GM21737 (cell line): ENCODE data around the gene FOXP1.

Source experiments
- ATAC-seq: cut with Tn5 transposase; IDR thresholded peaks from one replicate; pipeline ENCODE4 v1.9.1; 2021; ENCODE audit warnings: mild to moderate bottlenecking, moderate library complexity; ENCODE audit not compliant: unreplicated experiment

The FOXP1 gene

DNA sequence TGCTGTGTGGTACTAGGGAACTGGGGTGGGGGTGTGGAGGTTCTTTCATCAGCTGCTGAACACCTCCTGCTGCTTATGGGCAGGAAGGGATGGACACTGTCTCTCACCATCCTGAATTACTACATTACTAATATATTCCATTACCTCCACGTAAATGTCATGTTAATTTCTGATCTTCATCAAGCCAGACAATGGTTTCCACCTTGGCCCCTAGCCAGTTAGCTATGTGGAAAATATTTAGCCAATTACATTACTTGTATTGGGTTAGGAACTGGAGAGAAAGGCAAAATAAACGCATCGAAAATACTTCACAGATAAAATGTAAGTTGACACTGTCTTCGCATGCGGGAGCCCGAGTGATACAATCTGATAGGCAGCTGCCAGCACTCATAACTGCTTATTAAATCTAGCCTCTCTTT, 95.1 kb downstream of the FOXP1 start:
- ATAC-seq: no peak

DNA sequence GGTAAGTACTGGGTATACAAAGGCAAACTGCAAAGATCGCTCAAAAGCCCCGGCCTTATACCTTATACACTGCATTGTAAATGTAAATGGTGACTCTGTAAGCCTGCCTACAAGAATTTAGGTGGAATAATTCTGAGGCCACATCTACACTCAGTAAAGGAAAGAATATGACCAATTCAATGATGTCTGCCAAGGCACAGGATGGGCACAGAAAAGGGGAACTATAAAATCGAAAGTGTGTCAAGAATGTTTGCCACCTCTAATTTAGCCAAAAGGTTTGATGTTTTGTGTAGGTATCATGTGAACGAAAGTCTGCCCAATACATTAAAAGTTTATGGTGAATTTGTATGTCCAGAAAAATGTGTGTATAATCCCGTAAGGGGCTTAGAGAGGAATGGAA, 96.1 kb downstream of the FOXP1 start:
- ATAC-seq: no peak

DNA sequence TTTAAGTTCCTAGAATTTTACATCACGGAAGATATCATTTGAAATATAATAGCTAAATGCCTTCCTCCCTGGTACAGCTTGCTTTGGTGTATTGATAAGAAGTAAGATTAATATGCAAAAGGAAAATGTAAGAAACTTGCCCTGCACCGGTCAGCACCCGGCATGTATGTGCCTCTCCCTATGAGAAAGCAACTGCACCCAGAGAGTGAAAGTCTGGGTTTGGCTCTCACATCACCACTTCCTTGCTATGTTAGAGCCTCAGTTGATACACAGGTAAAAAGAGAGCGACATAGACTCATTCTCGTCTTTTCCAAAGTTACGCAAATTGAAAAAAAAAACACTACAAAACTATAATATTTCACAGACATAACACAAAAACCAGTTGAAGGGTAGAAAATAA, 96.7 kb downstream of the FOXP1 start:
- no peak for ATAC-seq

DNA sequence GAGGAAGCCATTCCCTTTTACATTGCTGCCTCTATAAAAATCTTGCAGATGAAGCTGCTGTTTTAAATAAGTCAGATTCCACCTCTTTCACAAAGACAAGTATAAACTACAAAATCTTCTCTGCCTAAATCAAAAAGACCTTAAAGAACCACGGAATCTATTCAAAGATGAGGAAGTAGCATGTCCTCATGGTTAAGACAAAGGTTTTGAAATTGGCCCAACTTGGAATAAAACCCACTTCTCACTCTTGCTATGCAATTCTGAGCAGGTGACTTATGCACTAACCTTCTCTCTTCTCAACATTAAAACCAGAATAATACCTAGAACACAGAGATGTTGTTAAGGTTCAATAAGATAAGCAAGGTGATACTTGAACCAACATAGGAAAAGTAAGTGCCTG, 97.6 kb downstream of the FOXP1 start:
- ATAC-seq: no peak

DNA sequence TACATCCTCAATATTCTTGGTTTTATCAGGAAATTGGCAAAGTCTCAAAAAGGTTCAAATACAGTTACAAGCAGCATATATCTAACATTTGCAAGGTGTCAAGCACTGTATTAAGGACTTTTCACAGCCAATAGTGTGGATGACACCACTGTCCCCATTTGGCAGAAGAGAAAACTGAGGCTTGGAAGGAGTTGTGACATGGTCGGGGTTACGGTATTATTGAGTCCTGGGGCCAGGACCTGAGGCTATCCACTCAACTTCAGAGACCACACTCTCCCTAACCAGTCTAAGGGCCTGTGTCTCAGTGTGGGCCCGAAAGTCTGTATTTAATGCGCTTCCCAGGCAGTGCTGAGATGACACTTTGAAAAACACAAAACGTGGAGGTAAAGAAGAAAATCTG, 99.1 kb downstream of the FOXP1 start:
- ATAC-seq: no peak

DNA sequence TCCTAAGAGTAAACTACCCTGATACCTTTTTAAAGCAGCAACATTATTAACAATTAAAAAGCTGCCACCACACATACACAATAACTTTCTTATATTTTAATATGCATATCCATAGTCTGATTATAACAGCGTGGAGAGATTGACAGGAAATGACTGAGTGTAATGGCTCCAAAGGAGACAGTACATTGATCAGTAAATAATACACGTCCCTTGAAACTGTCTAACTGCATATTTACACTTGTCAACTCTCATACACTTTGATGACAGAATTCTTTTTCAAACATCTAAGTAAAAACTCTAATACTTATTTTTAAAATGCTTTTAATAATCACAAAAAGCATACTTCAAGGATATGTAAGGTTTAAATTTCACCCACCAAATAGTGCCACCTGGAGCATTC, 99.5 kb downstream of the FOXP1 start:
- no peak for ATAC-seq

DNA sequence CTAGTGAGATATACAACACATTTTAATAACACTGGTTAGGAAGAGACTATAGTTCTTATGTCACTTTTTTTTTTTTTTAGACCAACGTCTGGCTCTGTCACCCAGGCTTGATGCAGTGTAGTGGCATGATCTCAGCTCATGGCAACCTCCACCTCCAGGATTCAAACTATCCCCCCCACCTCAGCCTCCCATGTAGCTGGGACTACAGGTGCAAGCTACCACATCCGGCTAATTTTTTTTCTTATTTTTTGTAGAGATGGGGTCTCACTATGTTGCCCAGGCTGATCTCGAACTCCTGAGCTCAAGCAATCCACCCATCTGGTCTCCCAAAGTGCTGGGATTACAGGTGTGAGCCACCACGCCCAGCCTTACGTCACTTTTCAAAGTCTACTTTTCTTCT, 100.8 kb downstream of the FOXP1 start:
- no peak for ATAC-seq

DNA sequence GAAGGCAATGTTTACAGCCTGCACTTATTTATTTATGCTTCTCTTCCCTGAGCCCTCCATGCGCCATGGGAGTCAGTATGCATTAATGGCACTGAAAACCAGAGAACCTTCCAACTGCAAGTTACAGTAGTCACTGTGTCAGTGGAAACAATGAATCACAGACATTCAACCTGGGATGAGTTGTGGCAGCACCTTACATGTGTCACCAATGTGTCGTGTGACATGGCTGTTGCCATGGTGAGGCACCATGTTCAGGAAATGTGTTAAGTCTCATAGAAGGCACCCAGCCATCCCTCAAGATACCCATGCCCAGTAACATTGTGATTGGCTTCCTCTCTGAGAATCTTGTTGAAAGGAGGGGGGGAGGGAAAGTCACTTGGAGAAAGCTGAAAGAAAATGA, 105.0 kb downstream of the FOXP1 start:
- ATAC-seq: no peak

DNA sequence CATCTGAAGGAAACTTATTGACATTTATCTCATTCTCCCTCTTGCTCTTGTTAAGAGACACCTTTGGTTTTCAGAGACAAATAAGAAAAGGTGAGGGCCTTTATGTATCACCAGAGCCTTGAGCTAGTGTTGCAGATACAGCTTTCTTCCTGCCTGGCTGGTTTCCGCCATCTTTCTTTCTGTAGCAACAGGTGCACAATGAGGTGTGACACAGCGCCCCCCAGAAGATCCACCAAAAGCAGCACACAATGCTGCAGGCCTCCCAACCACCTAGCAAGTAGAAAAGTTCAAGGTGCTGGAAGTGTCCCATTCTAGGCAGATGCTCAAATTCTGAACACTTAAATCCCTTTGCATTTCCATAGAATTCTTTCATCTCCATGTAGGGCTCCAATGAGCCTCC, 106.6 kb downstream of the FOXP1 start:
- no peak for ATAC-seq

DNA sequence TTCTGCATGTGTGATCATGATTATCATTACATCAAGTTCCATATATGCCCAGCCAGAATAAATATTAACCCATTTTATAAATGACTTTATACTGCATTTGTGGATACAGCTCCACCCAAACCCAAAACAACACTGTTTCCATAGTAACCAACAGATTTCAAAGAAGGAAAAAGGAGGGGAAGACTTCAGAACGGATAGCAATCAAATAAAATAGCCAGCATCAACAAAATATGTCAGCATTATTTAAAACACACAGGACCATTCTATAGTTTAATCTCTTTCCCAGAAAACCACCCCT, 114.4 kb downstream of the FOXP1 start:
- ATAC-seq: no peak

DNA sequence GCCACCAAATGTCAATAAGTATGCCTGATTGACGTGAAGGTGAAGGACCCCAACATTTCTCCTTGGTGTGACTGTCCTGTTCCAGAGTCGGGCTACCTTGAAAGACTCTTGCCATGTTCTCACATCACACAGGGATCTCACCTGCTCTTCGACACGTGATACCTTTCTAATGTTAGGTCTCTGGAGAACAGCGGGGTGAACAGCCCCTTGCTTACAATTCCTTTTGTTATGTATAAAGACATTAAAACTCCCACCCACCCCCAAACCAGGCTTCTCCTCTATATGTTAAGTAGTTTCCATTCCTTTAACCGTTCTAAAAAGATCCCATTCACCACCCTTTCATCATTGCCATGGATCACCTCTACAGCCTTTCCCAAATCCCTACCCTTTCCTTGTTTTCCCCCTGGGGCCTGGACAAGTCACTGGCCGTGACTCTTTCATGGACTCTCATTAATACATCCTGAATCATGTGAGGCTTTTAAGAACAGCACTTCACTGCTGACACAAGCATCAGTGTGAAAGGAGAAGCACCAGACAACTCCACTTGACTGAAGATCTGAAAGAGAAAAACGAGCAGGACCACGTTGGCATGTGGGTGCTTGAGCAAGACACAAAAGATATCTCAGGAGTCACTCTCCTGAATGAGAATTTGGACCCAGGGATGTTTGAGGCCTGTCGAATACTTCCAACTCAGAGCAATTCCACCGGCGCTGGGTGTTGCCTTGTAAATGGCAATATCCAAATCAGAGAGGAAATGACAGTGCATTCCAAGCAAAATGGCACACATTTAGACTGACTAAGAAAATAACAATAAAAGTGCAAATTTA, 115.0 kb downstream of the FOXP1 start:
- no peak for ATAC-seq

DNA sequence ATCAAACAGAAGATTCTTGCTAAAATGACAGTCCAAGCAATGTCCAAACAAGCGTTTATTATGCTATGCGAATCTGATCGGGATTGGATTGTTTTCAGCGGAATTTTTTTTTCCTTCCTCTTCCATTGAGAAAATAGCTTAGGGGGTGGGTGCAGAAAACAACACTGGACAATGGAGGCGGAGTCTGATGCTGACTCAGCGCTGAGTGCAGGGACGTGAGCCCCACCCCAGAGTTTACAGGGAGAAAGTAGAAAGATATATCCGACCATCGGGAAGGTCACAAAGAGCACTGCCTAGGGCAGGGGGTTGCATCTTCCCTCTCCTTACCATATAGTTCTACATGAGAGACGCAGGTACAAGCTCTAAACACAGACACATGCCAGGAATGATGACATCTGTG, 117.0 kb downstream of the FOXP1 start:
- ATAC-seq: no peak

DNA sequence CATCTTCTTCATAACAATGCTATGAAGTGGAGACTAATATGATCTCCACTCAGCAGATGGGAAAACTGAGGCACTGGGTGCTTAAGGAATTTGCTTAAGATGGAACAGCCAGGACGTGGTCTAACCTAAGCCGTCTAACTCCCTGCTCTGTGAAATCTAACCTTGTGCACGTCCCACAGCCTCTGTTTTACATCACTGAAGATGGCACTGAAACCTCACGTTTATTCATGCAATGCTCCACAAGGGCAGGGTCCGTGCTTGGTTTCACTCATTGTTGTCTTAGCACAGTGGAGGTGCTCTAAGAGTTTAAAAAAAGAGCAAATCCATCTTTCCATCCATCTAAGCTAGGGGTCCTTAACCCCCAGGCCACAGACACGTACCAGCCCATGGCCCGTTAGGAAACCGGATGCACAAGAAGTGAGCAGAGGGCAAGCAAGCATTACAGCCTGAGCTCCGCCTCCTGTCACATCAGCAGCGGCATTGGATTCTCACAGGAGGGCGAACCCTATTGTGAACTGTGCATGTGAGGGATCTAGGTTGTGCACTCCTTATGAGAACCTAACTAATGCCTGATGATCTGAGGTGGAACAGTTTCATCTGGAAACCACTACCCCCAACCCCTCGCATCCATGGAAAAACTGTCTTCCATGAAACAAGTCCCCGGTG, 118.0 kb downstream of the FOXP1 start:
- no peak for ATAC-seq

DNA sequence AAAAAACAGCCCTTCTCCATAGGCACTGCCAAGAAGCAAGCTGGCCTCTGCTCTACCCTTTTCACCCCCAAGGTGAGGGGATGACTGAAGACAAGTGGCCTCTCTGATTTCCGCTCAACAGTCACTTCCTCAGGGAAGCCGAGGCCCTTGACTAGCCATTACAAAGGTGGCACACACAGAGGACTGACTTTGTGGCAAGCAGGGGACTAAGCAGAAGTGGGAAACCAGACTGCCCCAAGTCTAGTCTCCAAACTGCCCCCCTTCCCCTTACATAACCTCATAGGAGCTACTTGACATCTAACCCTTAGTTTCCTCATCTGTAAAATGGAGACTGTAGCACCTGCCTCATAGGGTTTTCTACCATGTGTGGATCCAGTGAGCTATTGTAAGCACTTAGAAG, 118.9 kb downstream of the FOXP1 start:
- ATAC-seq: no peak

DNA sequence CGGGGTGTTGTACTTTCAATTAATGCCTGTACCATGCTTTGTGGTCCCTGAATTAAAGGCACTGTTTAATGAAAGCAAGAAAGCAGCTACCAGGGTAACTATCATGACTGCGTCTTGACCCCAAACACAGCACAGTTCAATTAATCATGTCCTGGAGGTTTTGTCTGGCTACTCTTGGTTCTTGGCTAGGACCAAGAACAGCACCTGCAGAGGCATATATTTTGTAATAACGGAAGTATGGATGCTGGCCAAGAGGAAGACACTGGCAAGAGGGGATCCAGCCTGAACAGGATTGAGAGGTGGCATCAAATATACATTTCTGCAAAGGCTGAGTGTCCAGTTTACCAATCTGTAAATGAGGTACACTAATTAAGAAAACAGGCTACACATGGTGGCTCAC, 119.9 kb downstream of the FOXP1 start:
- ATAC-seq: no peak

DNA sequence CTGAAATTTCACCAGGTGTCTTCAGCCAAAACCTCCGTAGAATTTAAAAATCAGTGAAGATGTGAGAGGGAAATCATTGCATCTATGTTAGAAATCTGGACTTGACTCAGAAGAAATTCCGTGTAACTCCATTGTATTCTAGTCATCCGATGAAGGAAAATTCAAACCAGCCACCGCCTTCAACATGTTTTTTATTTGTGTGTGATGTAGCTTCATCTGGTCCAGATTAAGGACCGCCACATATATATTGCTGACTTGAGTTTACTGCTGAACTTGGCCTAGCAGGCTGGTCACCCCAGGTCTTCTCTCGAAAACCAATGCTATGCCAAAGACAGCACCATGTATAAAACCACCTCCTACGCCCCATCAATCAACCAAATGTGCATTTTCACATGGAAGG, 120.9 kb downstream of the FOXP1 start:
- ATAC-seq: no peak

DNA sequence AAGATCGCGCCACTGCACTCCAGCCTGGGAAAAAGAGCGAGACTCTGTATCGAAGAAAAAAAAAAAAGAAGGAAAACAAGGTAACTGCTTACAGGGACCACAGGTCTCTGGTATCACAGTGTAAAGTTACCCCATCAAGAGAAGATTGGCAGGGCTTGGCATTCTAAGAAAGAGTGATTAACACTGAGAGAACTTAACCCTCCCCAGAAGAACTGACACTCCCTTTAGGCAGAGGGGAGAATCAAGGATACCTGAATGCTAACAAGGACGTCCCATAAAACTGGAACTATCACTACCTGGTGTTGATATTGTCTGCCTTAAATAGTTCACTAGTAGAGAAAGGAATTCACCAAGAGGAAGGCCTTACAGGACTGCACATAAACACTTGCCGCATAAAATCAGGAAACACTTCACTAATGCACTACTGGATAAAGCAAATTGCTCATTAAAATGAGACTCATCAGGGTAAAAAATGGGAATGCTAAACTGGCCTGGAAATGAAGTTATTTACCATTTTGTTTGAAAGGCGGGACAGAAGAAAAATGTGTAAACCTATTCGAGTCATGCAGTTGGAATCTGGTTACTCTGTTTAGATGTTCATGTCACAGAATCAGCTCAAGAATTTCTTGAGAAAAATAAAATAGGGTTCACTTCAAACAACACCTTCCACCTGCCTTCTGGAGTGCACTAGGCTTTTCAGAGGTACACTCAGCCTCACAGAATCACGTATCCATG, 121.6 kb downstream of the FOXP1 start:
- ATAC-seq: no peak

DNA sequence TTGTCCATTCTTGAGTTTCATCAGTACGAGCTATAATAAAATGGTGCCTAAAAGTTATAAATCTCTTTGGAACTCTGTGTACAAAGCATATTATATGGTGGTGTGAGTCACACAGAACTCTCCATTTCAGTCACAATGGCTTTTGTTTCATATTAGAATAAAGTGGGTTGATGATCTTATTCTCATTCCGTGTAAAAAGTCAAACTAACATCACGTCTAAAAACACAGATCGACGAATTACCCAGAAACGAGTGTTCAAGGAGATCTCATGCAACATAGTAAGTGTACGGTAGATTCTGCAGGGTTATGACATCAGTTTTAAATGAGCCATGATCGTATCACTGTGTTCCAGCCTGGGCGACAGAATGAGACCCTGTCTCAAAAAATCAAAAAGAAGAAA, 122.4 kb downstream of the FOXP1 start:
- no peak for ATAC-seq

DNA sequence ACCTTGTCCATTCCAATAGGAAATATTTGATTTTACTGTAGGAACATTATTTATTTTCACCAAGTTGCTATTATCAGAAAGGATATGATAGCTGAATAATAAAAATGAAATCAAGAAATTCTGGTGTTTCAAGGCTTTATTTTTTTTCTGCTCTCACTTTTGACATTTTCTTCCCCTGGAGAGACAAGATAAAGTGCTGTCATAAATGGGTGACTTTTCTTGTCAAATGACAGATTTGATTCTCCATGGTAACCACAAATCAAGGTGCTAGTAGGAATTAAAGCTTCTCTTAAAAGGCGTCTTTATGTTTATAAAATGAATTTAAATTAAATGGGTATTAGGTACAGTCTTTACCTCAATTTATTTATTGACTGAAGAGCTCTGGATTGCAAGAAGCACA, 124.6 kb downstream of the FOXP1 start:
- ATAC-seq: no peak

DNA sequence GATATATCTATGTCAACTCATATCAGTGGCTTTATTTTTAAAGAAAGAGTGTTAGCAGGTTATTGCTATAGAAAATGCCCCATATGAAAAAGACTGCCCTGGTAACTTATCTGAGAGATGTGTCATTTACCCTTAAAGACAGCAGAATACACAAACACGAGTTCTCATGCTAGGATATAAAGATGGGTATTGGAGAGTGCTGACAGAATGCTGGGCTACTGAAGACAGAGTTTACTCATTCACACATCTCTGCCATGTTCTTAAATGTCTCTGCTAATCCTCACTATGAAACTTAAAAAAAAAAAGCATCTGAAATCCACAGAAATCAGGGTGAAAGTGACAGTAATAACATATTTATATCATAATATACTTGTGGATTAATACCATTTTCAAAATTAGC, 126.7 kb downstream of the FOXP1 start:
- no peak for ATAC-seq

DNA sequence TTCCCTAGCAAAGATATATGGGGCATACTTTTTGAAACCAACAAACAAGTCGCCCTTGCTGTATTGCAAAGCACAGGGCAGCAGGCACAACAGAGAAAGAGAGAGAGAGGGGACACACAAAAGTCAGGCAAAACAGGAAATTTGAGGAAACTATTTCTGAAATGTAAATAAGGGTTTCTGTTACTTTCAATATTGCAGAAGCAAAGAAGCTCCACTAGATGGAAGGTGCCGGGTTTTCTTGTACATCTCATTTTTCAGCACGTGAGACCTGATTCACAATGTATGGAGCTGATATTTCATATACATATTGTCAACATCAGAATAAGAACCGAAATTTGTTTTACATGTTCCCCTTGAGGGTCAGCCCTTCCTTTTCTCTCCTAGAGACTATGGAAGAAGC, 127.4 kb downstream of the FOXP1 start:
- no peak for ATAC-seq
